HG03432 (cell line): ENCODE data around the gene CARD10.
"Not testable (repeated sequence)": the region's sequence is repeated elsewhere in the genome, so short reads cannot be mapped to it uniquely, and the experiment has no call there.

Experiments used
- ATAC-seq: cut with Tn5 transposase; IDR thresholded peaks from one replicate; pipeline ENCODE4 v1.9.1; 2021; ENCODE audit warnings: mild to moderate bottlenecking, moderate library complexity; ENCODE audit not compliant: unreplicated experiment

CARD10 gene

DNA sequence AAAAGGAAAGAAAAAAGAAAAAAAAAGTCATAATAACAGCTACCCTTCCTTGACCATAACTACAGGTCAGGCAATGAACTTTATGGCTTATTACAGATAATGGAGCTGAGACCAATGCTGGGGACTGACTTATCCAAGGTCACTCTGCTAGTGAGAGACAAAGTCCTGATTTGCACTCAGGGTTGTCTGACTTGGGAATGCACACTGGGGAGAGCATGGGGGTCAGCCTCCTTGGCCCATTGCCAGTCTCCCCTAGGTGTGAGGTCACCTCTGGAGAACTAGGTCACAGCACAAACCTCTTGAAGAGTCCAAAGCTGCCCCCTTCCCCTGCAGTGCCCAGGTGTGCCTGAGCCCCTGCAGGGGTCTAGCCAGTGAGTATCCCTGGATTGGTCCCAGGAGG, 35.8 kb upstream of the CARD10 start:
- no peak for ATAC-seq

- no peak for ATAC-seq
Observed at GRCh38 chr22:37553725-37554124, 34.5 kb upstream of the CARD10 start.

GRCh38 chr22:37552524-37553163, 33.4 kb upstream of the CARD10 start:
- ATAC-seq, result no peak

- ATAC-seq, result no peak
Observed at GRCh38 chr22:37551981-37552380, 32.8 kb upstream of the CARD10 start.

GRCh38 chr22:37550921-37551320, 31.7 kb upstream of the CARD10 start:
- not testable (repeated sequence) for ATAC-seq

DNA sequence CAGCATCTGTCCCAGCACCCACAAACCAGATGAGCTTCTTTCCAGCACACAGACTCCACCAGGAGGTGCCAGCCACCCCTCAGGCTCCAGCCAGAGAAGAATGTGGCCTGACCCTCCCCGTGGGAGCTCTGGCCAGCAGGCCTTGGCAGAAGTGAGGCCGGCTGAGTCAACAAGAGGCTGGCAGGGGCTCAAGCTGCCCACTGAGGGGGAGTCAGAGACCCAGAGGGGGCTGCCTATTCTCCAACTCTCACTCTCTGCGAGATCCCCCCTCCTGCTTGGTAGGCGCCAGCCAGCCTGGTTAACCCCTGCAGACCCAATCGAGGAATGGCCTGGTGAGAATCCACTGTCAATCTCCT, 30.5 kb upstream of the CARD10 start:
- ATAC-seq, result no peak

DNA sequence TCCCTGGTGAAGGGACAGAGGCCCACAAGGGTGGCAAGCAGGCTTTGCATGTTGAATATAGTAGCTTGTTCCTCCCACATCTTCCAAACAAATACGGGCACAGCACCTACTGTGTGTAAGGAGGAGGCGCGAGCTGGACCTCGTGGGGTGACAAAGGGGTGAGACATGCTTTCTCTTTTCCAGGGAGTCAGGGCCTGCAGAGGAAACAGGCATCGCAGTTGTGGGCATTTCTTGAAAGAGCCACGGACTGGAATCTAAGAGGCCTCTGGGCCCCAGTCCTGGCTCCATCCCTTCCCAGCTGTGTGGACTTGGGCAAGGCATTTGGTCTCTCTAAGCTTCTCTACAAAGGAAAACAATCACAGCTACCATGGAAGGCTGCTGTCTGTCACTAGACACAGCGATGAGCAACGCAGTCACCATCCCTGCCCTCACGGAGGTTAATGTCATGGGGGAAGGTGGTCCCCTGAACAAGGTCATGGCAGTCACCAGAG, 28.1 kb upstream of the CARD10 start:
- ATAC-seq, result no peak

GRCh38 chr22:37546437-37547250, 27.4 kb upstream of the CARD10 start:
- no peak for ATAC-seq

- ATAC-seq, result no peak
Observed at GRCh38 chr22:37545703-37546436, 26.7 kb upstream of the CARD10 start.

- no peak for ATAC-seq
Observed at GRCh38 chr22:37544955-37545702, 25.9 kb upstream of the CARD10 start.

DNA sequence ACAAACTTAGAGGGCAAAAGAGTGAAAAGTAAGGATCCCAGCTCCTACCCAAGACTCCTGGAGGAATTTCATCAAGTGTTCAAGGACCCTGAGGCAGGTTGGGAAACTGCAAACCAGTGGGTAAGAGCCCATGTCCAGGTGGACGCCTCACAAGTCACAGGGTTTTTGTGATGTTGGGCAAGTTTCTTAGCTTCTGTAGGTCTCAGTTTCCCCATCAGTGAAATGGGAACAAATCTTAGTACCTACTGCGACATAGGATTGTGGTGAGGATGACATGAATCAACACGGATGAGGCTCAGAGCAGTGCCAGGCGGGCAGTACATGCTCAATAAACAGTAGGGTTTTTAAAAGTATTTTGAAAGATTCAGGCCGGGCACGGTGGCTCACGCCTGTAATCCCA, 23.7 kb upstream of the CARD10 start:
- no peak for ATAC-seq

GRCh38 chr22:37542416-37542815, 23.2 kb upstream of the CARD10 start:
- not testable (repeated sequence) for ATAC-seq

DNA sequence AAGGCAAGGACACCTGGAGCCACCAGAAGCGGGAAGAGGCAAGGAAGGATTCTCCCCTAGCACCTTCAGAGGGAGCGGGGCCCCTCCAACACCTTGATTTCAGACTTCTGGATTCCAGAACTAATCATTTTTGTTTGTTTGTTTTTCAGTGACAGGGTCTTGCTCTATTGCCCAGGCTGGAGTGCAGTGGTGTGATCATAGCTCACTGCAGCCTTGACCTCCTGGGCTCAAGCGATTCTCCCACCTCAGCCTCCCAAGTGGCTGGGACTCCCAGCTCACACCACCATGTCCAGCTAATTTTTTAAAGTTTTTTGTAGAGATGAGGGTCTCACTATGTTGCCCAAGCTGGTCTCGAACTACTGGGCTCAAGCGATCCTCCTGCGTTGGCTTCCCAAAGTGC, 20.6 kb upstream of the CARD10 start:
- not testable (repeated sequence) for ATAC-seq

DNA sequence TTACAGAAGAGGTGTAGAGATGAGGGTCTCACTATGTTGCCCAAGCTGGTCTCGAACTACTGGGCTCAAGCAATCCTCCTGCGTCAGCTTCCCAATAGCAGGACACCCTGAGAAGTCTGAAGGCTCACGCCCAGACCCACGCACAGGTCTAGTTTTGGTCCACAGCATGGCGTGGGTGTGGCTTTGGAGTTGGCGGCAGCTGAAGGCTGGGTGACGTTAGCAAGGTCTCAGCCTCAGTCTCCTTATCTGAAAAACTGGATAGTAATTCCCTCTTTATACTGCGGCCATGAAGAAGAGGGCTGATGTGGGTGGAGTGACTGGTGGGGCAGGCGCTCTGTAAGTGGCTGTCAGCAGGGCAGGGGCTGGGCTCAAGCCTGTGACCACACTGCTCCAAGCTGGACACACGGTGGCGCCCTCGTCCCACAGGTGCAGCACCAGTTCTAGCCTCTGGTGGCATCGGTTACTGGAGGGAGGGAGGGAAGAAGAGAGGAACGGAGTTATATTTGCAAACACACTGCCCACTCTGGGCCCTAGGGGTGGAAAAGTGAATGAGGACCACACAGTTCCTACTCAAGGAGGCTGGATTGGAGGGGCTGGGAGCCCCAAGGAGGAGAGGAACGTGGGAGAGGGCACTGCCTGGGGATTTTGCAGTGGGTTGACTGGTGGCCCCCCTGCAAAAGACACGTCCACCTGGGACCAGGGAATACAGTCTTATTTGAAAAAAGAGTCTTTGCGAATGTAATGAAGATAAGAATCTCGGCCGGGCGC, 19.6 kb upstream of the CARD10 start:
- peak; percentile 78 for ATAC-seq

DNA sequence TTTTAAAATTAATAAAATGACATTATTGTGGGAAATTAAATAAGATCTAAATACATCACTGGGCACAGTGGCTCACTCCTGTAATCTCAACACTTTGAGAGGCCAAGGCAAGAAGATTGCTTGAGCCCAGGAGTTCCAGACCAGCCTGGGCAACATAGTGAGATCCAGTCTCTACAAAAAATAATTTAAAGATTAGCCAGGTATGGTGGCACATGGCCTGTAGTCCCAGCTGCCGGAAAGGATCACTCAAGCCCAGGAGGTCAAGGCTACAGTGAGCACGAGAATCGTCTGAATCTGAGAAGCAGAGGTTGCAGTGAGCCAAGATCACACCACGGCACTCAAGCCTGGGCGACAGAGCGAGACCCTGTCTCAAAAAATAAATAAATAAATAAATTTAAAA, 15.9 kb upstream of the CARD10 start:
- ATAC-seq, result no peak

DNA sequence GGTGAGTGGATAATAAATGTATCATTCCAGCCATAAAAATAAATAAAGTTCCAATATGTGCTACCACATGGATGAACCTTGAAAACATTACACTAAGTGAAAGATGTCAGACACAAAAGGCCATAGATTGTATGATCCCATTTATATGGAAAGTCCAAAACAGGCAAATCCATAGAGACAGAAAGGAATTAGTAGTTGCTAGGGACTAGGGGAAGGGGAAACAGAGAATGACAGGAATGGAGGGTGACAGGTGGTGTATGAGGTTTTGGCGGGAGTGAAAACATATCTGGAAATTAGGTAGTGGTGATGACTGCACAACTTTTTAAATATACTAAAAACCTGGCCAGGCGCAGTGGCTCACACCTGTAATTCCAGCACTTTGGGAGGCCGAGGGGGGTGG, 15.2 kb upstream of the CARD10 start:
- ATAC-seq, result no peak

DNA sequence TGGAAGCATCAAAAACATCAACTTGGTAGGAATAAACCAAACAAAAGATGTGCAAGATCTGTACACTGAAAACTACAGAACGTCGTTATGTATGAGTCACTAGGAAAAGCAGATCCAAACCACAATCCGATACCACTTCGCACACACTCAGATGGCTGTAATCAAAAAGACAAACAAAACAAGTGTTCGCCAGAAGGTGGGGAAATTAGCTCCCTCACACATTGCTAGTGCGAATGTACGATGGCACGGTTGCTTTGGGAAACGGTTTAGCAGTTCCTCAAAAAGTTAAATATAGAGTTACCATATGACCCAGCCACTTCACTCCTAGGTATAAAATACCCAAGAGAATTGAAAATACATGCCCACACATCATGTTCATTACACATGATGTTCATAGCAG, 14.8 kb upstream of the CARD10 start:
- no peak for ATAC-seq

GRCh38 chr22:37529652-37530345, 10.6 kb upstream of the CARD10 start:
- ATAC-seq, result no peak

DNA sequence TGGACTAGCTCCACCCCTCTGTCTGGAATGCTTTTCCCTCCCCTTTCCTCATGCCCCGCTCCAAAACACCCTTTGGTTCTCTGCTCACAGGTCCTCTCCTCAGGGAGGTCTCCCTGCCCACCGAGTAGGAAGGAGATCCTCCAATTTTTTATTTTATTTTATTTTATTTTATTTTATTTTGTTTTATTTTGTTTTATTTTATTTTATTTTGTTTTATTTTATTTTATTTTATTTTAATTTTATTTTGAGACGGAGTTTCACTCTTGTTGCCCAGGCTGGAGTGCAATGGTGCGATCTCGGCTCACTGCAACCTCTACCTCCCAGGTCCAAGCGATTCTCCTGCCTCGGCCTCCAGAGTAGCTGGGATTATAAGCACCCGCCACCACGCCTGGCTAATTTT, 8.7 kb upstream of the CARD10 start:
- not testable (repeated sequence) for ATAC-seq
